HFFc6 (cell line): ENCODE measurements around the gene NAALADL2. TPM values are rescaled to one million over a fixed set of nuclear protein-coding genes. Genes with fewer than 3 reads are reported as not detected.

Experiments used
- DNase-seq: peaks from one replicate; pipeline ENCODE4 v3.0.0-alpha.2; 2018
- H3K27ac Mint-ChIP-seq: 2 replicates; pipeline ENCODE4 v1.8.0; 2020; ENCODE audit warnings: mild to moderate bottlenecking, mixed read lengths
- H3K27me3 Mint-ChIP-seq: 2 replicates; pipeline ENCODE4 v1.8.0; 2021; ENCODE audit warnings: mild to moderate bottlenecking, moderate library complexity, mixed read lengths; ENCODE audit not compliant: insufficient read depth
- H3K36me3 Mint-ChIP-seq: 2 replicates; pipeline ENCODE4 v1.8.0; 2021; ENCODE audit warnings: low read depth, mixed read lengths
- H3K4me1 Mint-ChIP-seq: 2 replicates; pipeline ENCODE4 v1.8.0; 2020; ENCODE audit warnings: low read depth, mixed read lengths
- H3K4me3 Mint-ChIP-seq: 2 replicates; pipeline ENCODE4 v1.8.0; 2020; ENCODE audit warnings: mild to moderate bottlenecking, moderate library complexity, mixed read lengths
- H3K9me3 Mint-ChIP-seq: 2 replicates; pipeline ENCODE4 v1.8.0; 2020; ENCODE audit warnings: mild to moderate bottlenecking, mixed read lengths
- CTCF ChIP-seq: fragments of 200-600 bp; sonication (generic); IDR thresholded peaks from 2 replicates; pipeline ENCODE4 v1.5.0; 2021; ENCODE audit warnings: antibody characterized with exemption, mild to moderate bottlenecking
- total RNA-seq, 6 experiments: library from RNA; stranded (reverse); fragmentation: NEBNext Ultra II Directional; extraction: Animal tissue kit (Norgen Biotek cat#: 25700); gene quantifications; 2 replicates in 1 of 6; 3 replicates in 5 of 6; pipeline ENCODE4 v1.2.3, GENCODE V29; 2021

Gene NAALADL2
- total RNA-seq, 6 experiments from 2014 or later = 12.0 to 15.2 (median 12.3) TPM

DNA sequence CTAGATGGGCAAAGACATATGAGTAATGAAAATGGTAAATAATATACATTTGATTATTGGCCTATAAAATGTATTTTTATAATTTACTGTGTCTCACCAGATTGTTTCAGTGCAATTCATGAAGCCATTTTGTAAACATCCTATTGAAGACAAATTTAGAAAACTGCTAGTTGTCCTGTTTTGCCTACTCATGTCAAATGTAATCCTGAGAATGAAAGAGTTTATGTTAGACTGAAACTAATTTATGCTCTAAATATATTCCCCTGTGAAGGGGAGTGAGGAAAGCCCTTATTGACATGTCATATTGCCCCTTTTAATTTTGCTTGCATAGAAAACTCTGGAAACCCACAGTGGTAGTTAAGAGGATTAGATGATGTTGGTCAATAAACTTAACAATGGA is 610.0 kb downstream of the NAALADL2 start:
- no peaks in the 10 kb centered on the region; the same call in 1 of the 2 replicates for H3K27me3 Mint-ChIP-seq

GRCh38 chr3:175475765-175476164 is 616.6 kb downstream of the NAALADL2 start:
- no peak for DNase-seq

More for the DNA sequence above, 610.0 kb downstream of the NAALADL2 start:
- no peak overlapping the region for H3K27ac Mint-ChIP-seq
- no peak for DNase-seq
- H3K36me3 Mint-ChIP-seq = no peaks in the 10 kb centered on the region
- H3K9me3 Mint-ChIP-seq = no peaks in the 10 kb centered on the region
- no peak overlapping the region for H3K4me3 Mint-ChIP-seq
- no peaks in the 10 kb centered on the region for H3K4me1 Mint-ChIP-seq
- no peak for TF ChIP-seq CTCF

DNA sequence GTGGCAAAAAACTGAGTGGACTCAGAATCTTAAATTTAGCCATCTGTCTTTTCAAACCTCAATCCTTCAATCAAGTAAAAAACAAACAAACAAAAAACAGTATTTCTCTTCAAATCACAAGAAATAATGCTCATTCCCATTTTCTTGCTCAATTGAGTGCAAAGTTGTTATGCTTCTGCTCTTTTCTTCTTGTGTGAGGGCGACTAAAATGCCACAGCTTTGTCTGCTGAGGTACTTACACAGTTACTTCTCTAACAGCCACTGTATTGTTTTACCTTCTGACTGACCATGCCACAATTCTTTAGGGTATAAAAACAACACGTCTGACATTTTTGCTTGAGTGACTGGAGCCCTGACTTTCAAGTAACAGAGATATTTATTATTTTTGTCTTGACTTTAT is 617.4 kb downstream of the NAALADL2 start:
- no peaks in the 10 kb centered on the region for H3K9me3 Mint-ChIP-seq
- no peak for DNase-seq
- H3K36me3 Mint-ChIP-seq = no peaks in the 10 kb centered on the region
- H3K4me3 Mint-ChIP-seq = no peak overlapping the region
- H3K27me3 Mint-ChIP-seq = no peaks in the 10 kb centered on the region
- no peaks in the 10 kb centered on the region for H3K4me1 Mint-ChIP-seq
- no peak for TF ChIP-seq CTCF
- H3K27ac Mint-ChIP-seq = no peak overlapping the region

More at GRCh38 chr3:175475765-175476164, 616.6 kb downstream of the NAALADL2 start:
- no peak overlapping the region for H3K4me3 Mint-ChIP-seq
- H3K27me3 Mint-ChIP-seq = no peaks in the 10 kb centered on the region
- no peaks in the 10 kb centered on the region for H3K36me3 Mint-ChIP-seq
- no peaks in the 10 kb centered on the region for H3K9me3 Mint-ChIP-seq
- no peak overlapping the region for H3K27ac Mint-ChIP-seq
- H3K4me1 Mint-ChIP-seq = no peaks in the 10 kb centered on the region
- TF ChIP-seq CTCF = no peak

DNA sequence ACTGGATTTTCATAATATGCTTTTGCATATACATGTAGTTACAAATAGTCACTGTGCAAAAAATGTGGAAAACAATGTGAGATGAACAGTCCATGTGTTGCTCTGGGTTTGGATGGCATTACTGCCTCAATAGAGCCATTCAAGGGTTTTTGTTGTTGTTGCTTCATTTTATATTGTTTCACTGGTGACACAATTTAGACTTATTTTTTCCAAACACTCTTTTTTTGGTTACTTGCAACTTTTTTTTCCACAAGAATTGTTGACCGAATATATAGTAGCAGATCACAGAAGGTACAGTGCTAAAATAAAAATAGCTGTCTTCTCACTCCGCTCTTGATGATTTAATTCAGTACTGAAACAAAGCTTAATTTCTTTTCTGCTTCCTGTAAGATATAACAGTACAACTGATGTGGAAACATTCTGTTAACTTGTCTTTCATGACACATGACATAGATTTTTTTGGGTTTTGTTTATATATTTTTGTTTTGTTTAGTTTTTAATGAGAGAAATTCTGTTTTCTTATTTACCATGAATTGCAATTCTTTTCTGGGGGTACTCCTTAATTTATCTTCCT is 618.6 kb downstream of the NAALADL2 start:
- no peak for TF ChIP-seq CTCF
- H3K9me3 Mint-ChIP-seq = no peaks in the 10 kb centered on the region
- no peaks in the 10 kb centered on the region for H3K36me3 Mint-ChIP-seq
- H3K4me3 Mint-ChIP-seq = no peak overlapping the region
- no peaks in the 10 kb centered on the region for H3K4me1 Mint-ChIP-seq
- DNase-seq = no peak
- H3K27ac Mint-ChIP-seq = no peak overlapping the region
- H3K27me3 Mint-ChIP-seq = no peaks in the 10 kb centered on the region

DNA sequence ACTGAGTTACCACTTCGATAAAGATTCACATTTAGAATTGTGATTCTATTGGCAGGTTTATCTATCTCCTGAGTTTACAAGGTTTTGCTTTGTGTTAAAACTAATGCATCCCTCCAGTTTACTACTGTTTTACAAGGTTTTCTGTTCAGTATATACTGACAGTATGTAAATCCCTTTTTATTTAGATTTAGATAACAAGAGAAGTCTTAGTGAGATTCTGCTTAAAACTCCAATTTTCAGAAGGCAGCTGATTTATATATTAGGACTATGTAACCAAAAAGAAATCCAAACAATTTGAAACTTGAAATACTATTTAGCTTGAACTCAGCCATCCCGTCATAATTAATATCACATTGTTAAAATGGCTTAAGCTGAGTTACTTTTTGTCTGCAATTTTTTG is 619.2 kb downstream of the NAALADL2 start:
- Mint-ChIP-seq H3K27ac (no peak overlapping the region), H3K4me1 (peaks cover 2% of the 10 kb centered on the region; the same call in 1 of the 2 replicates), H3K4me3 (no peak overlapping the region), H3K27me3 (no peaks in the 10 kb centered on the region), H3K36me3 (no peaks in the 10 kb centered on the region), H3K9me3 (no peaks in the 10 kb centered on the region)
- DNase-seq = no peak
- no peak for TF ChIP-seq CTCF
